ENCODE data around the gene PPP1R12B. TPM values are rescaled to one million over a fixed set of nuclear protein-coding genes. Genes with fewer than 3 reads are reported as not detected.
"Not testable (repeated sequence)": the region's sequence is repeated elsewhere in the genome, so short reads cannot be mapped to it uniquely, and the experiment has no call there.

The PPP1R12B gene
- total and polyA plus RNA-seq, 2 donors (not counting 1 experiment from before 2014, with no cell fraction given) = 13.4 to 21.7 TPM

DNA sequence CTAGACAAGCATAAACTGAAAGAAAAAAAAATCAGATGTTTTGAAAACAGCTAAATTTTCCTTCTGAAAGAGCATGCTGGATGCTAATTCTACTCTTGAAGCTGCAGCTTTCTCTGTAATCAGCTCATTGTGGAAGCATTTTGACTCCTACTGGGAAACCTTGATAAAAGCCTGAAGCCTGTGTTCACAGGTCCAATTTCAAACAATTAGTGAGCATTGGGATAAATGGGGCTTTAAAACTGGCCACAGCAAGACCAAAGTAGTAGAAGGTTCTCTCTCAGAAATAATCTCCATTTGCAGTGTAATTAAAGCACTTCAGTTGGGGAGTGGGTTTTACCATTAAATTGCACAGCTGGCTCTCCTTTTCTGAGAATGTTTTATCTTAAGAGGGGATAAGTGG is 110.2 kb downstream of the PPP1R12B start:
- not testable (repeated sequence) for H3K36me3 ChIP-seq (ENCODE audit: control insufficient read depth, insufficient read depth, low read length); H4K20me1 ChIP-seq (ENCODE audit: control insufficient read depth, extremely low read depth, insufficient read depth, low read length); H2AFZ ChIP-seq (ENCODE audit: low read length); H3K27me3 ChIP-seq (ENCODE audit: control insufficient read depth, insufficient read depth, low read length); H3K9me3 ChIP-seq (ENCODE audit: control insufficient read depth, insufficient read depth, low read depth, low read length); H3K27ac ChIP-seq (ENCODE audit: insufficient read depth, low read length); H3K79me2 ChIP-seq (ENCODE audit: control insufficient read depth, insufficient read depth, low read length); DNase-seq (ENCODE audit: low read depth in 2 of 2); H3K4me3 ChIP-seq (replicated peaks in 1 of 4; ENCODE audit: control extremely low read depth in 1 of 4, insufficient read depth in 1 of 4, low read depth in 3 of 4, low read length in 4 of 4); H3K4me2 ChIP-seq (ENCODE audit: extremely low read depth, insufficient read depth, low read length); H3K9ac ChIP-seq (ENCODE audit: insufficient read depth, low read length)
- peaks cover 11% of the 10 kb centered on the region for H3K4me1 ChIP-seq (ENCODE audit: control insufficient read depth, extremely low read depth, insufficient read depth, low read length)

DNA sequence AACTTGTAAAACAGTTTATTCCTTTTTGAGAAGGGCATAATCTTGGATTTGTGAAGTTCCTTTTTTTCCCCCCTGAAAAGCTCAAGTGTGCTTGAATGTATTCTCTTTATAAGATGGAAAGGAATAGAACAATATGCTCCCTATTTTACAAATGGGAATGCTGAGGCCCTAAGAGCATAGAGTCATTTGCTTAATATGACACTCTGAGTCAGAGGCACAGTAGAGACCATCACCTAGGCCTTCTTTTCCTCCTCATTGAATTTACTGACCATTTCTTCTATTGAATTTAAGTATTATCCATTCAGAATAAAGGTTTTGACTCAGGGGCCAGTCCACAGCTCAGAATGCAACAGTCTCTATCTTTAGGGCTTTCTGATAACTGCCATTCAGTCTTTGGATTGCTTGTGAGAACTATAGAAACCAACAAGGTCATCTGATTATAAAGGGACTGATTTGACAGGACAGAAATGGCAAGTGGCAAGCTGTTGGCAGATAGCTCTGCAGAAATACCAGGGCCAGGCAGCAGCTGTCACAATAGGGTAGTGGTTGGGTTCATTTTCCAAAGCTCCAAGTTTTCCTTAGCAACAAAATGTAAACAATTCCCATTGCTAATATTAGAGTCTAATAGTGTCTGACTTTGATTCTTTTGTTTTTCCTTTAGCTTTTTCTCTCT is 111.1 kb downstream of the PPP1R12B start:
- Histone ChIP-seq H3K27ac (ENCODE audit: insufficient read depth, low read length) (peak overlapping the region; percentile 20), H3K4me1 (ENCODE audit: control insufficient read depth, extremely low read depth, insufficient read depth, low read length) (peaks cover 11% of the 10 kb centered on the region)
- peak; percentile 11 to 20 for DNase-seq (ENCODE audit: low read depth in 2 of 2)

DNA sequence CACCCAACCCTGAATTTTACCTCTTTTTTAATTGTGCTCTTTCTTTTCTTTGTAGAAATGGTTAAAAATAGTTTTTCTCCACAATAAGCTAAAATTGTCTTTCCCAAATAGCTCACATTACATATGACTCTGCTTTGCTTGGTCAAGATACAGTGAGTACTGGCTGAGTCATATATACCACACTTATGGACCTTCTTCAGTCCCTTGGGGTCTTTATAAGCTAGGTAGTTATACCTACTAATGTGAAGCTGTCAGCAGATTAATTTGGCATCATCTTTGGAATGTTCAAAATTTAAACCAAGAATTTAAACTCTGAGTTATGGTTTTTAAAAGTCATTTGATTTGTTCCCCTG is 111.6 kb downstream of the PPP1R12B start:
- not testable (repeated sequence) for H3K27me3 ChIP-seq (ENCODE audit: control insufficient read depth, insufficient read depth, low read length); H3K9me3 ChIP-seq (ENCODE audit: control insufficient read depth, insufficient read depth, low read depth, low read length); H3K36me3 ChIP-seq (ENCODE audit: control insufficient read depth, insufficient read depth, low read length); H3K79me2 ChIP-seq (ENCODE audit: control insufficient read depth, insufficient read depth, low read length); H3K9ac ChIP-seq (ENCODE audit: insufficient read depth, low read length); H3K4me2 ChIP-seq (ENCODE audit: extremely low read depth, insufficient read depth, low read length); H3K4me3 ChIP-seq (replicated peaks in 1 of 4; ENCODE audit: control extremely low read depth in 1 of 4, insufficient read depth in 1 of 4, low read depth in 3 of 4, low read length in 4 of 4); H4K20me1 ChIP-seq (ENCODE audit: control insufficient read depth, extremely low read depth, insufficient read depth, low read length); H3K27ac ChIP-seq (ENCODE audit: insufficient read depth, low read length); H2AFZ ChIP-seq (ENCODE audit: low read length)
- H3K4me1 ChIP-seq (ENCODE audit: control insufficient read depth, extremely low read depth, insufficient read depth, low read length) = peaks cover 11% of the 10 kb centered on the region
- peak; percentile 70 to 76 for DNase-seq (ENCODE audit: low read depth in 2 of 2)

More for the DNA sequence above, 111.1 kb downstream of the PPP1R12B start:
- not testable (repeated sequence) for H2AFZ ChIP-seq (ENCODE audit: low read length); H3K27me3 ChIP-seq (ENCODE audit: control insufficient read depth, insufficient read depth, low read length); H3K9me3 ChIP-seq (ENCODE audit: control insufficient read depth, insufficient read depth, low read depth, low read length); H3K4me3 ChIP-seq (replicated peaks in 1 of 4; ENCODE audit: control extremely low read depth in 1 of 4, insufficient read depth in 1 of 4, low read depth in 3 of 4, low read length in 4 of 4); H4K20me1 ChIP-seq (ENCODE audit: control insufficient read depth, extremely low read depth, insufficient read depth, low read length); H3K36me3 ChIP-seq (ENCODE audit: control insufficient read depth, insufficient read depth, low read length); H3K79me2 ChIP-seq (ENCODE audit: control insufficient read depth, insufficient read depth, low read length); H3K9ac ChIP-seq (ENCODE audit: insufficient read depth, low read length)
- peak overlapping the region; percentile 64 for H3K4me2 ChIP-seq (ENCODE audit: extremely low read depth, insufficient read depth, low read length)

DNA sequence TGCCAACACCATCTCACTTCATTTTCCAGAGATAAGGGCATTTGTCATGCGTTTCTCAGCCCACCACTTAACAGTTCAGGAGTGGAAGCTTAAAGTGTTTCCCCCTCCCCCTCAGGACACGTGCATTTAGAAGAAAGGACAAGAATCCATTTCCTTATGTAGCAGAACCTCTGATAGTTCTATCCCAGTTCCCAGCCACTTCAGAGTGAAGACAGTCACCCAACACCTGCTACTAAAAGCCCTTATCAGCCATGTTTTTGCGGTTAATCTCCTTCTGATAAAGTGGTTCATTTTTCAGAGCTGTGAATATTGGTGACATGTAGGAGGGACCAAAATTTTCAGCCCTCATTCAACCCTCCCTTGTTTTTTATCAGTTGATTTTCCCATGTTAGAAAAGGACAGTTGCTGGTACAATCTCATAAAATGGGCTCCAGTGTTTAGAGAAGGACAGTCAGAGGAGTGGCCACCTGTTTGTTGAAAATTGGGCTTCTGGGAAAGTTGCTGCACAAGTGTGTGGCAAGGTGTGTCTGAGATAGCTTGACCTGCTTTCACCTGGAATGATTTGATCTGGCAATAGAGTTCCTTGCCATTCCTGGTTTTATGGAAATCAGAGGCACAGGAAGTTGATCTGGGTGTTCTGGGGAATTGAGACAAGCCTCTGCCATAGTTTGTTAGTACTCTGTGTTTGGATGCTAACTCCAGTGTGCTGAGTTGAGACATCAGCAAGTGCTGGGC is 114.0 kb downstream of the PPP1R12B start:
- H3K9ac ChIP-seq (ENCODE audit: insufficient read depth, low read length) = no peak overlapping the region
- no peak overlapping the region for H3K4me2 ChIP-seq (ENCODE audit: extremely low read depth, insufficient read depth, low read length)
- H3K27me3 ChIP-seq (ENCODE audit: control insufficient read depth, insufficient read depth, low read length) = no peaks in the 10 kb centered on the region
- H3K79me2 ChIP-seq (ENCODE audit: control insufficient read depth, insufficient read depth, low read length) = no peaks in the 10 kb centered on the region
- no peak overlapping the region for H3K4me3 ChIP-seq (replicated peaks in 1 of 4; ENCODE audit: control extremely low read depth in 1 of 4, insufficient read depth in 1 of 4, low read depth in 3 of 4, low read length in 4 of 4)
- DNase-seq (ENCODE audit: low read depth in 2 of 2) = no peak
- no peaks in the 10 kb centered on the region for H4K20me1 ChIP-seq (ENCODE audit: control insufficient read depth, extremely low read depth, insufficient read depth, low read length)
- no peaks in the 10 kb centered on the region for H3K36me3 ChIP-seq (ENCODE audit: control insufficient read depth, insufficient read depth, low read length)
- no peak overlapping the region for H2AFZ ChIP-seq (ENCODE audit: low read length)
- no peak overlapping the region for H3K27ac ChIP-seq (ENCODE audit: insufficient read depth, low read length)
- H3K4me1 ChIP-seq (ENCODE audit: control insufficient read depth, extremely low read depth, insufficient read depth, low read length) = peaks cover 6% of the 10 kb centered on the region
- TF ChIP-seq, protein P1, sequence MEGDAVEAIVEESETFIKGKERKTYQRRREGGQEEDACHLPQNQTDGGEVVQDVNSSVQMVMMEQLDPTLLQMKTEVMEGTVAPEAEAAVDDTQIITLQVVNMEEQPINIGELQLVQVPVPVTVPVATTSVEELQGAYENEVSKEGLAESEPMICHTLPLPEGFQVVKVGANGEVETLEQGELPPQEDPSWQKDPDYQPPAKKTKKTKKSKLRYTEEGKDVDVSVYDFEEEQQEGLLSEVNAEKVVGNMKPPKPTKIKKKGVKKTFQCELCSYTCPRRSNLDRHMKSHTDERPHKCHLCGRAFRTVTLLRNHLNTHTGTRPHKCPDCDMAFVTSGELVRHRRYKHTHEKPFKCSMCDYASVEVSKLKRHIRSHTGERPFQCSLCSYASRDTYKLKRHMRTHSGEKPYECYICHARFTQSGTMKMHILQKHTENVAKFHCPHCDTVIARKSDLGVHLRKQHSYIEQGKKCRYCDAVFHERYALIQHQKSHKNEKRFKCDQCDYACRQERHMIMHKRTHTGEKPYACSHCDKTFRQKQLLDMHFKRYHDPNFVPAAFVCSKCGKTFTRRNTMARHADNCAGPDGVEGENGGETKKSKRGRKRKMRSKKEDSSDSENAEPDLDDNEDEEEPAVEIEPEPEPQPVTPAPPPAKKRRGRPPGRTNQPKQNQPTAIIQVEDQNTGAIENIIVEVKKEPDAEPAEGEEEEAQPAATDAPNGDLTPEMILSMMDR (conservative IDR thresholded peaks at IDR 0.05 in 1 of 2, IDR thresholded peaks at IDR 0.05 in 1 of 2; ENCODE audit: low read depth in 1 of 2, low read length in 2 of 2) = no peak
- TF ChIP-seq EZH2 (IDR thresholded peaks at IDR 0.05; ENCODE audit: low read length, missing control alignments) = no peak
- H3K9me3 ChIP-seq (ENCODE audit: control insufficient read depth, insufficient read depth, low read depth, low read length) = no peaks in the 10 kb centered on the region
